GM12873 (cell line): ENCODE data around the gene WSCD2.

Source experiments
- CTCF ChIP-seq: IDR thresholded peaks from 2 replicates; pipeline ENCODE4 v1.5.1; 2012; ENCODE audit warnings: low read depth, mild to moderate bottlenecking, moderate library complexity, low read length, control low read depth; ENCODE audit not compliant: insufficient read depth; ENCODE audit errors: missing control alignments

WSCD2 gene

GRCh38 chr12:108265505-108265904 is 136.4 kb downstream of the WSCD2 start:
- no peak for TF ChIP-seq CTCF

DNA sequence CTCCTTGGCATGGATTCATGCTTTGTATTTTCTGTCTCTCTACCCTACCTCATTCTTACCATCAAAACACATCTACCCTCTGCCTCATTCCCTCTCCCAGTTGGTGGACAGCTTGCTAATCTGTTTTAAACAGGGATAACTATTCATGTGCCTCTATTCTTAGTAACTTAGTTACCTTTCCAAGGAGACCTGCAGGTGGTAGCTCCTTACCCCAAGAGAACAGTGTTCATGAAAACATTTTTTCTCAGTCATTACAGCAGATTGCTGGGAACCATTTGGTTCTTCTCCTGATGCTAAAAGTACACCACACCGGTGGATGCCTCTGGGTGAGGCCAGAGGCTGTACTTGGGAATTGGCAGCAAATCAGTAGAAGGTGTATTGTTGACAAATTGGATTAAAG is 137.0 kb downstream of the WSCD2 start:
- no peak for TF ChIP-seq CTCF

DNA sequence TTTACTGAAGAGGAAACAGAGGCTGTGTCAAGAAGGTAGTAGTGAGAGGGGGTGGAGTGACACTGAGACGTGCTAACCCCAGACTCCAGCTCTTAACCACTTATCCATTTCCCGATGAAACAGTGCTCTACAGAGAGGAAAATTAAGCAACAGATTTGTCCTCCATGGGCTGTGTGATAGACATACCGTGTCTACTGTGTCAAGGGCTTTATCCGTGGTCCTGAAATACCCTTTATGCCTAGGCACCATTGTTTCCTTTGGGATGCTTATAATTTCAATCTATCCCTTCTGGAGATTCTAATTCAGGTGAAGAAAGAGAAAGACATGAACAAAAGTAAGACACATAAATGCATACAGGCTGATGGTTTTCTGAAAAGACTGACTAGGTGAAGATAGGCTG is 138.4 kb downstream of the WSCD2 start:
- no peak for TF ChIP-seq CTCF

- TF ChIP-seq CTCF = no peak
These were observed 139.3 kb downstream of the WSCD2 start for GRCh38 chr12:108268397-108268796.

GRCh38 chr12:108269224-108269623 is 140.1 kb downstream of the WSCD2 start:
- TF ChIP-seq CTCF = no peak

- TF ChIP-seq CTCF = no peak
These were observed 141.2 kb downstream of the WSCD2 start for GRCh38 chr12:108270035-108270848.

GRCh38 chr12:108270849-108271143 is 141.7 kb downstream of the WSCD2 start:
- no peak for TF ChIP-seq CTCF
